HG02678 (cell line): ENCODE data around the gene NLRP6.
"Not testable (repeated sequence)": the region's sequence is repeated elsewhere in the genome, so short reads cannot be mapped to it uniquely, and the experiment has no call there.

ENCODE experiments used
- ATAC-seq: cut with Tn5 transposase; IDR thresholded peaks from one replicate; pipeline ENCODE4 v1.9.1; 2021; ENCODE audit warnings: mild to moderate bottlenecking, moderate library complexity; ENCODE audit not compliant: unreplicated experiment

Gene NLRP6

DNA sequence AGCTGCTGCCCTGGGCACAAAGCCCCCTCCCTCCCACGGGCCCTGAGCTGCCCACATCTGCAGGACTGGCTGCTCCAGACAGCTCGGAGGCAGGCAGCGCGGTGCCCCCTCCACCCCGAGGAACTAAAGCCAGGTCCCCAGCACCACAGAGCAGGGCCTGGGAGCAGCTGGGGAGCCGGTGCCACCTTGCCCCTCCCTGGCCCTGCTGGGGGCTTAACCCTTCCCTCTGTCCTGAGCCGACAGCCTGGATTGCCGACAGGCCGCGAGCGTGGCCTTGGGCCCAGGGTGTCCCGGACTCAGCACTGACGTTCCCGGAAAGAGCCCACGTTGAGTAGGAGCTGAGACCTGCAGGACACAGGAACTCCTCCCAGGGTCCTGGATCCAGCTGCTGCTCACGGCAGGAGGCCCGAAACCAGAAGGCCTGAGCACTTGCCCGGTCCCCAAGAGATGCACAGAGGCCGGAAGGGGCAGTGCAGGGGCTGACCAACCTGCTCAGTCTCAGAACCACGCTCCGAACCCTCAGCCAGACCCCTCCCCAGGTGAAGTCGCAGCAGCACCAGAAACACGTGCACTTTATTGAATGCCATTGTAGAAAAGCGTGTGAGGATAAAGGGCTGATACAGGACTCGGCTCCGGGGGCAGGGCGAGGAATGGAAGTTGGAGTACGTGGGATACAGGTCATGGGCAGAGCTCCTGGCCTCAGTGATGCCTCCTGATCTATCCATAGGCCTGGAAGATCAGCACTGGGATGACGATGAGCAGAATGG, 41.1 kb downstream of the NLRP6 start:
- ATAC-seq: peak; percentile 13

DNA sequence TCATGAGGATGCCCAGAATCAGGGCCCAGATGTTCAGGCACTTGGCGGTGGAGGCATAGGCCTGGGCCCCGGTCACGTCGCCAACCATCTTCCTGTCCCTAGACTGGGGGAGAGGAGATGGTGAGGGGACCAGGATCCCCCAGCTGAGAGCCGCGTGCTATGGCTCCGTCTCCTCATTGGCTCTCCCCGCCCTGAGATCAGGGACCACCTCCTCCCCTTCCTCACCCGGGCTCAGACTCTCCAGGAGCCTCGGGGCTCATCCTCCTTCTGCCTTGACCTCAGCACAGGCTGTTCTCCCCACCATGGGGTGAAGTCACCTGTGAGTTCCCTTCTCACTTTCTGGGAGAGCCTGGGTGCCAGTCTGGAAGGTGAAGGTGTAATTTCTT, 41.7 kb downstream of the NLRP6 start:
- ATAC-seq: not testable (repeated sequence)

DNA sequence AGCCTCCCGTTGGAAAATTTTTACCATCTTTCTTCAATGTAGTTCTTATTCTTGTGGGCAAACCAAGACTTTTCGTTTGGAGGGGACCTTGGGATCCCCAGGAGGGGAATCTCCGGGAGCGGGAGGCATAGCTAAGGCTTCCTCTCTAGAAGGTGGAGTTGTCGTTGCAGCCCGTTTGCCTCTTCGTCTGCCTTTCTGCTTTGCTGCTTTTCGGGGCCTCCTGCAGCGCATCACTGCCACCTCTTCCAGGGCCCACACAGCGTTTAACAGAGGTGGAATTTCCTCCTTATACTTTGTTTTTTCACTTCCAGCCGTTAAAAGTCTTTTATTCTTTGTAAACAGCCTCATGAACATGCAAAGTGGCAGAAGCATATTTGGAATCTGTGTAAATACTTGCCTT, 45.9 kb downstream of the NLRP6 start:
- no peak for ATAC-seq

DNA sequence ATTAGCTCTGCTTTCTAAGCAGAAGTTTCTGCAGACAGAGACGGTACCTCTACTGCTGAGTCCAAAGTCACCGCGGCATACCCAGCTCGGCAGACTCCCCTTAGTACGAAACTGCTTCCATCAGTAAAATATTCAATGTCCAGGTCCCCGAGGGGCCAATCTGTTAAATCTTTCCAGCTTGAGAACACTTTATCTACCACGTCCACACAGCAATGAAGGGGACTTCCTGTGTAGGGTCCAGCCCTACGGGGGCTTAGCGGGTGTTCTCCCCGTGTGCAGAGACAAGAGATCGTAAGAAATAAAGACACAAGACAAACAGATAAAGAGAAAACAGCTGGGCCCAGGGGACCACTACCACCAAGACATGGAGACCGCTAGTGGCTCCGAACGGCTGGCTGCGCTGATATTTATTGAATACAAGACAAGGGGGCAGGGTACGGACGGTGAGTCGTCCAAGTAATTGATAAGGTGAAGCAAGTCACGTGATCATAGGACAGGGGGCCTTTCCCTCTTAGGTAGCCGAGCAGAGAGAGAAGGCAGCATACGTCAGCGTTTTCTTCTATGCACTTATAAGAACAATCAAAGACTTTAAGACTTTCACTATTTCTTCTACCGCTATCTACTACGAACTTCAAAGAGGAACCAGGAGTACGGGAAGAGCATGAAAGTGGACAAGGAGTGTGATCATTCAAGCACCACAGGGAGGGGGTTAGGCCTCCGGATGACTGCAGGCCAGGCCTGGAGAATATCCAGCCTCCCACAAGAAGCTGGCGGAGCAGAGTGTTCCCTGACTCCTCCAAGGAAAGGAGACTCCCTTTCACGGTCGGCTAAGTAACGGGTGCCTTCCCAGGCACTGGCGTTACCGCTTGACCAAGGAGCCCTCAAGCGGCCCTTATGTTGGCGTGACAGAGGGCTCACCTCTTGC, 46.6 kb downstream of the NLRP6 start:
- not testable (repeated sequence) for ATAC-seq

DNA sequence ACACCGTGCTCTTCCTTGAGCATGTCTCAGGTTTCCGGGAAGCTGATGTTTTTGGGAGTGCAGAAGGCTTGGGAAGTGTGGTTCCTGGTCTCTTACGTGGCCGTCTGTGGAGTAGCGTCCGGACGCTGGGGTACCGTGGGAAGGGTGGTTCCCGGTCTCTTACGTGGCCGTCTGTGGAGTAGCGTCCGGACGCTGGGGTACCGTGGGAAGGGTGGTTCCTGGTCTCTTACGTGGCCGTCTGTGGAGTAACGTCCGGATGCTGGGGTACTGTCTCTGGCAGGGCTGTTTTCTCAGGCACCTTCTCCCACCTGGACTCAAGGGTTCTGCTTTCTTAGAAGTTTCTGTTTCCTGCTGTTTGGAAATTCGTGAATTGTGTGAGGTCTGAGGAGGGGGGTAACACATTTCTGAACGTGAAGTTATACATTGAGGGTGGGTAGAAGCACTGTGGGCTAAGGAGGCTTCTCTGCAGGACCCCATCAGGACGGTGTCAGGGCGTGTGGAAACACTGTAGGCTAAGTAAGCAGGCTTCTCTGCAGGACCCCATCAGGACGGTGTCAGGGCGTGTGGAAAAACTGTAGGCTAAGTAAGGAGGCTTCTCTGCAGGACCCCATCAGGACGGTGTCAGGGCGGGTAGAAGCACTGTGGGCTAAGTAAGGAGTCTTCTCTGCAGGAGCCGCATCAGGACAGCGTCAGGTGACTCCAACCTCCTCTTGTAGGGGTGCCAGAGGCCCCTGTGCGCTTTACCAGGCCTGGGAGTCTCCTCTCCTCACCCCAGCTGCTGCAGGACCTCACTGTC, 47.8 kb downstream of the NLRP6 start:
- no peak for ATAC-seq

DNA sequence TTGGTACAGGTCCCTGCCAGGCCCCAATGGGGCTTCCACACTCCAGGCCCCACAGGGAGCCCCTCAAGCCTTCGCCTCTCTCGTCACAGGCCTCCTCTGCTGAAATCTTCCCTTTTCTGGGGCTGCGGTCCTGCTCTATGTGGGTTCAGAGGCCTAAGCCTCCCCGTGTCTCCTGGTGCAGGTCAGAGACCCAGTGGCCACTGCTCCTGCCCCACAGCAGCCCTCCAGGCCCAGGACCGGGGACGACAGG, 48.3 kb downstream of the NLRP6 start:
- no peak for ATAC-seq

DNA sequence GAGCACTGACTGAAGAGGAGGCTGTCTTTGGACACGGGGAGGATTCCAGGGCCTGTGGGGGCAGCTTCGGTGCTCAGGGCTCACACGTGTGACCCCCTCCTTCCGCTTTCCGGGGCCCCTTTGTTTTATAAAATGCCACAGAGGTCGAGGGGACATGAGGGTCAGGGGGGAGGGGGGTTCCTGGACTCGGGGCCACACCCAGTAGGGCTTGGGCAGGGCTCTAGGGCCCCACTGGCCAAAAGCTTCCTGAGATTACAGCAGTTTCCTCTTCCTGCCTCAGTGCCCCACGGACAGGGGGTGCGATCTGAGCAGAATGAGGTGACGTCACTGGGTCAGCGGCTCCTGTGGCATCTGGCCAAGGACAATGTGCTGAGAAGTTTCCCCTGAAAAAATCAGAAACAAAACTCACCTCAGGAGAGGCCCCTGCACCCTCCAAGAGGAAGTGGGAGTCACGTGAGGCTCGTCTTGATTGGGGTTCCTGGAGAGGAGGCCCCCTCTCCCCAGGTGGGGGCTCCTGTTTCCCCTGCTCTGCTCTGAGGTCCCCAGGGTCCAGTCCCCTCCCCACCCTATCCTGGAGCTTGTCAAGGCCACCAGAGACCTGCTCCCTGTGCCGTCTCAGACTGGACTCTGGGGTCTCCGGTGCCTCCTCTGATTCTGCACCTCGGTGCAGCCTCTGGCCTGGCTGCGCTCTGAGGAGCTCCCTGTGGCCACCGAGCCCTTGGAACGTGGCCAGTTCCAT, 48.8 kb downstream of the NLRP6 start:
- peak; percentile 72 for ATAC-seq

DNA sequence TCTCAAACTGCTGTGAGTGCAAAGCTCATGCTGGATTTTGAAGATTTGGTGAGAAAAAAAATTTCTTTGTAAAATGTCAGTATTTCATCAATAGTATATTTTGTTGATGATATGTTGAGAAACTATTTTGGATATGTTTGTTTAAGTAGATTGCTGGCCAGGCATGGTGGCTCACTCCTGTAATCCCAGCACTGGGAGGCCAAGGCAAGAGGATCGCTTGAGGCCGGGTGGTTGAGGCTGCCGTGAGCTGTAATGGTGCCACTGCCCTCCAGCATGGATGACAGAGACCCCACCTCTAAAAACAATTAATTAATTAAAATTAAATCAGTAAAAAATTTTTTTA, 49.3 kb downstream of the NLRP6 start:
- no peak for ATAC-seq

DNA sequence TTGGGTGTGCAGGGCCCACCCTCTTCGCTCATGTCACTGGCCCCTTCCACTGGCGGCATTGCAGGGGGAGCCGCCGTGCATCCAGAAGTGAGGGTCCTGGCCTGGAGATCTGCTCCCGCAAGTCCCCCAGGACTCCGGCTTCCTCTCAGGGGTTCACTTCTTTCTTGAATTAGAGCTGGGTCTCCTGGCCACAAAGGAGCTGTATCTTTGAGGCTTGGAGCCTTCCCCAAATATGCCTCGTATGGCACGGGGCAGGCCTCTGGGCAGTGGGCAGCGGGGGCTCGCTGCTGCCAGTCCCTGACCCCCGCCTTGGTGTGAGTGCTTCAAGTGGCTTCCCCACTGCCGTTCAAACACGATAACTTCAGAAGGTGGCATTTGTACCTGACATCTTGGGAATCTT, 49.8 kb downstream of the NLRP6 start:
- no peak for ATAC-seq

DNA sequence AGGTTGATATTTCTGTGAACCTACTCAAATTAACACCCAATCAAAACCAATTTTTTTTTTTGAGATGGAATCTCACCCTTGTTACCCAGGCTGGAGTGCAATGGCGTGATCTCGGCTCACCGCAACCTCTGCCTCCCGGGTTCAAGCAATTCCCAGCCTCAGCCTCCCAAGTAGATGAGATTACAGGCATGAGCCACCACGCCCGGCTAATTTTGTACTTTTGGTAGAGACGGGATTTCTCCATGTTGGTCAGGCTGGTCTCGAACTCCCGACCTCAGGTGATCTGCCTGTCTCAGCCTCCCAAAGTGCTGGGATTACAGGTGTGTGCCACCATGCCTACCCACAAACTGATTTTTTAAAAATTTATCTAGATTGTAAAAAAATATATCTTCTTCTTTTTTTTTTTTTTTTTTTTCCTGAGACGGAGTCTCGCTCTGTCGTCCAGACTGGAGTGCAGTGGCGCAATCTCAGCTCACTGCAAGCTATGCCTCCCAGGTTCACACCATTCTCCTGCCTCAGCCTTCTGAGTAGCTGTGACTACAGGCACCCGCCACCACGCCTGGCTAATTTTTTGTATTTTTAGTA, 50.4 kb downstream of the NLRP6 start:
- ATAC-seq: not testable (repeated sequence)

DNA sequence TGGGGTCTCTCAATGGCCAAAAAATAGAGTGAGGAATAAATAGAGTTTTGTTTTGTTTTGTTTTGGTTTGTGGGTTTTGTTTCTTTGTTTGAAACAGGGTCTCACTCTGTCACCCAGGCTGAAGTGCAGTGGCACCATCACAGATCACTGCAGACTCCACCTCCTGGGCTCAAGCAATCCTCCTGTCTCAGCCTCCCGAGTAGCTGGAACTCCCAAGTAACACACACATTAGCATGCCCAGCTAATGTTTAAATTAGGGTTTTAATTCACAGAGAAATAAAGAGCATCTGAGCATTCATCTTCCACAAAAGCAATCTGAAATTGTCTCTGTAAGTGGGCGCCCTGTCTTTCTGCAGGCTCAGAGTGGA, 51.7 kb downstream of the NLRP6 start:
- ATAC-seq: no peak

DNA sequence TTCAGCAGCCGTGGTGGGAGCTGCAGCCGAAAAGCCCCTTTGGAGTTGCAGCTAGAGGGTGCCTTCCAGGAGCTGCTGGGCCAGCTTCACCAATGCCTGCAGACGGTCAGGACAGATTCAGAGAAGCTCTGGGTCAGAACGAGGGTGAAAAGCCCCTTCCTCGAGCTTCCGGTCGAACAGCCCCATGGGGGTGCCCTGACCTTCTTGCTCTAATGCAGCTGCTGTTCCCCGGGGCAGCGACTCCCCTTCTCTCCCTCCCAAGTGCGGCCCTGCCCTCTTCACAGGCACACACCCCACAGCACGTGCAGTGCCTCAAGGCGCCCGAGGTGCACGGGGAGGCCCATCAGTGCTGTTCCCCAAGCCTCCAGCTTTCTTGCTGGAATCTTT, 52.1 kb downstream of the NLRP6 start:
- no peak for ATAC-seq

DNA sequence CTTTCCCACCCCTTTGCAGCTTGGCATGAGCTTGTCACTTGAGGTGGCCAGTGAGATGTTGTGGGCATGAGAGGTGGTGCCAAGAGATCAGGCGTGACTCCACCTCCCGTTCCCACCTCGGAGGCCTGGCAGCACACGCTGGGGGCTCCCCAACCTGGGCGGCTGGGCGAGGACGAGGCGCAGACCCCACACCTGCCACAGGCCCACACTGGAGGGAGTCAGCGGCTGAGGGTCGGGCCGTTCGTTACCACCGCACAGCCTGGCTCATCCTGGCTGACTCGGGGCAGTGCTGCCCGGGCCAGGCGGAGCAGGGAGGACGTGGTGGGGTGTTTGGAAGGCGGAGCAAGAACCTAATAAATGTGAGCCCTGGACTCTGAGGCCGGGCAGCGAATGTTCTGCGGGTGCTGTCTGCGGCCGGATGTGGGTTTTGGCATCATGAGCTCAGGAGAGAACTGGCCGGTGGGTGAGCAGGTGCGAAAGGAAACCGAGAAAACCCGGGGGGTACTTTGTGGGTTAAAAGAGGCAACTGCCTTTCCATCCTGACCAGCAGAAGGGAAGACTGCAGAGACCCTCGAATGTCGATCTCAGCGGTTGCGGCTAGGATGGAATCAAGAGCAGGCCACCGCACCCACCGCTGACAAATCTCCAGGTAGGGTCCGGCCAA, 52.6 kb downstream of the NLRP6 start:
- ATAC-seq: no peak

DNA sequence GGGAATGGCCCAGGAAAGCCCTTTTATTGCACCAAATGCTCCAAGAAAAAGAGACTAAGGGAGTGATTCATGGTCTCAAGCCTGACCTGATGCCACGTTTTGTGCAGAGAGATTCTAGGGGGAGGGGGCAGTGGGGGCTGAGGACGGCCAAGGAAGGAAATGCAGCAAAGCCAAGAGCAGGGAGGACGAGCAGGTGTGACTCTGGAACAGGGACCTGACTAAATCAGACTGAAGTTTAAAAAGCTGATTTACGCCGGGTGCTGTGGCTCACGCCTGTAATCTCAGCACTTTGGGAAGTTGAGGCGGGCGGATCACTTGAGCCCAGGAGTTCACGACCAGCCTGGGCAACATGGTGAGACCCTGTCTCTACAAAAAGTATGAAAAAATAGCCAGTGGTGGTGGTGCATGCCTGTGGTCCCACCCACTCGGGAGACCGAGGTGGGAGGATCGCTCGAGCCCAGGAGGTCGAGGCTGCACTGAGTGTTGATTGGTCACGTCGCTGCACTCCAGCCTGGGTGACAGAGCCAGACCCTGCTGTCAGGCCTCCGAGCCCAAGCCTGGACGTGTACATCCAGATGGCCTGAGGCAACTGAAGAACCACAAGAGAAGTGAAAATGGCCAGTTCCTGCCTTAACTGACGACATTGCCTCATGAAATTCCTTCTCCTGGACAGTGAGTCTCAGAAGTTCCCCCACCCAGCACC, 53.3 kb downstream of the NLRP6 start:
- no peak for ATAC-seq

DNA sequence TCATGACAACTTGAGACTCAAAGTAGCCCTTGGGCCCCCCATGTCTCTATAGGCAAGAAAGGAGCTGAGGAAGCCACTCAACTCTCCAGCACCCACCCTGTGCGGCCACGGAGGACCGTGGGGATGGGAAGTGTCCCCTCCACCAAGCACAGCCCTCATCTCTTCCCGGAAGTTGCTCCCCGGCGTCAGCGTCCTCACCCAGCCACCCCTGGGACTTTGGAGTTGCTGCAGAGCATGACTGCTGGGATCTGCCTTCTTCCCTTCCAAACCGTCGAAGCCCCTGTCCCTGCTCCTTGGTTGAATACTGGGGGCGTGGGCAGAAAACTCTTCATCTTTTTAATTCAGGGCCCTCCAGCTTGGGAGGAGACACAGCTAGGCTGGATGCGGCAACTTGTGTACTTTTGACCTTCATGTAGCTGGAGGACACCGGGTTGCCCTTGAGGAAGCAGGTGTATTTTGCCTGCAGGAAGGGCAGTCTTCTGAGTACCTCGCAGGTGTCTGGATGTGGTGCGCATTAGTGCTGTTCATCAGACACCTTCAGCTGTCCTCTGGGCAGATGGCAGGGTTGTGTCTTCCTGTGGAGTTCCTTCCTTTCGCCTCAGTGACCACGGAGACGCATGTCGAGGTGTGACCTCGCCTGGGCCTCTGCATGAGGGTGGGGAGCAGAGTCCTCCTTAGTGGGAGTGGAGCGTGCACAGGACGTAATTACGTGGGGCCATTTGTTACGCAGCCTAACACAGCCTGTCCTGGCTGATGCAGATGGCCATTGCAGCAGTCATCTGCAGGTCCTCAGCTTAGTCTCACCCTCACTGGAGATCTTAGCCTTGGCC, 54.7 kb downstream of the NLRP6 start:
- ATAC-seq: no peak

DNA sequence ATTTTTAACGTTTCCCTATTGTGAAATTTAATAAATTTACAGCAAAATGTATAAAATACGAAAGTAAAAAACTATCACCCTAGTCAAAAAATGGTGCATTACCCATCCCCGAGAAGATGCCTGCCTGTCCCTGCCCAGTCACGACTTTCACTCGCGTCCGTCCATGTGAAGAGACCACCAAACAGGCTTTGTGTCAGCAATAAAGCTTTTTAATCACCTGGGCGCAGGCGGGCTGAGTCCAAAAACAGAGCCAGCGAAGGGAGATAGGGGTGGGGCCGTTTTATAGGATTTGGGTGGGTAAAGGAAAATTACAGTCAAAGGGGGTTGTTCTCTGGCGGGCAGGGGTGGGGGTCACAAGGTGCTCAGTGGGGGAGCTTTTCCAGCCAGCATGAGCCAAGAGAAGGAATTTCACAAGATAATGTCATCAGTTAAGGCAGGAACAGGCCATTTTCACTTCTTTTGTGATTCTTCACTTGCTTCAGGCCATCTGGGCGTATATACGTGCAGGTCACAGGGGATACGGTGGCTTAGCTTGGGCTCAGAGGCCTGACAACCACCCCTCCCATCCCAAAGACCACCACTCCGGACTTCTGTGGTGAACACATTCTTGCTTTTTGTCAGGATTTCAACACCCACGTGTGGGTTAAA, 55.5 kb downstream of the NLRP6 start:
- ATAC-seq: not testable (repeated sequence)

DNA sequence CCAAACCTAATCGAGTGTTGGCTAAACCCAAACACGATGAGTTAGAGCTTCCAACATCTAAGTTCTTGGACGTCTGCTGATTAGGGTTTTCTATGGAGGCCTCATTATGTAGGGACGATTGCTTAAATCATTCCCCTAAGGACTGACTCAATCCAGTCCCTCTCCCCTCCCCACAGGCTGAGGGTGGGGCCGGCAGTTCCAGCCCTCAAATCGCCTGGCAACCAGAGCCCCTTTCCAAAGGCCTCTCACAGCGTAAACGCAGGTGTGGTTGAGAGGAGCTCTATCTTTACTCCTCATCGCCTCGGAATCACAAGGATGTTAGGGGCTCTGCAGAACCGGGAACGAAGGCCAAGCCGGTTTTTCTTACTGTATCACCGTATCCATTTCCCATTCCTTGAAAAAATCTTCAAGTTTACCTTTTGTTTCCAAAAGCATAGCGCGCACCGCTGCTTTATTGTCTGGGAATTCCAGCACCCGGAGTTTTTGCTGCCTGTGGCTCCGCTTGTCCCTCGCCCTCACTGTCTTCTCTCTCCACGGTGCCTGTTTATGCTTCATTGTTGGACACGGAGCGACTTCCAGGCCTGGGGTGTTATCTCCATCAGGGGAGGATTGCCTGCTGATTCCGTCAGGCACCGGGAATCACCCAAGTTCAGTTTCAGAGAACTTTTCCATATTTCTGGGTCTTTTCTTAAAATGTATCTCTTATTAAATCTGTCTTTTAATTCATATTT, 56.2 kb downstream of the NLRP6 start:
- ATAC-seq: no peak
